Adrenal gland (tissue), 12 donors: ENCODE measurements around the gene TMEM47. TPM values are rescaled to one million over a fixed set of nuclear protein-coding genes. Genes with fewer than 3 reads are reported as not detected.

ENCODE experiments used
- DNase-seq, 7 donors: peaks; one replicate each; pipeline ENCODE4 v3.0.0-alpha.2; 2019 to 2020
- H3K27ac ChIP-seq, 5 donors: fragments of 200-600 bp; sonication (generic) in 4 of 5; 1 replicate in 3 of 5; 2 replicates in 2 of 5; pipeline versions ENCODE4 v1.5.1 to v1.8.0; 2016 to 2020; ENCODE audit warnings: mild to moderate bottlenecking in 1 of 5
- H3K27me3 ChIP-seq: fragments of 200-600 bp; 2 replicates; pipeline ENCODE4 v1.8.0; 2021
- H3K36me3 ChIP-seq, 2 donors: fragments of 200-600 bp; replicated peaks in 1 of 2; 1 replicate in 1 of 2; 2 replicates in 1 of 2; pipeline versions ENCODE4 v1.5.1 to v1.8.0; 2018 to 2022
- H3K4me1 ChIP-seq, 2 donors: fragments of 200-600 bp; replicated peaks in 1 of 2; 1 replicate in 1 of 2; 2 replicates in 1 of 2; pipeline versions ENCODE4 v1.5.1 to v1.8.0; 2018 to 2021
- H3K4me3 ChIP-seq, 4 donors: fragments of 200-600 bp; sonication (generic) in 3 of 4; one replicate each; pipeline ENCODE4 v1.5.1; 2016 to 2018
- H3K9me3 ChIP-seq, 3 donors: fragments of 200-600 bp; sonication (generic) in 1 of 3; replicated peaks in 1 of 3; 1 replicate in 2 of 3; 2 replicates in 1 of 3; pipeline versions ENCODE4 v1.5.1 to v1.8.0; 2016 to 2021
- POLR2A ChIP-seq, 2 donors: fragments of 450-650 bp; IDR thresholded peaks; one replicate each; pipeline ENCODE4 v1.6.1; 2017; ENCODE audit warnings: antibody characterized with exemption in 2 of 2, mild to moderate bottlenecking in 2 of 2, moderate library complexity in 1 of 2
- WGBS, 4 donors: extraction: QIAGEN DNeasy Blood & Tissue Kit in 2 of 4; methylation state at CpG; one replicate each; pipeline versions ENCODE4 v1.1.5 to v1.1.7; 2013 to 2017; 5-methylcytosine and 5-hydroxymethylcytosine counted together
- intact Hi-C, 2 donors: fragments of 100-400 bp; cut with DNase I; formaldehyde crosslinking; loops; one replicate each; pipeline versions ENCODE4 v1.14.1 to v1.15.0; 2022 to 2023
- polyA plus RNA-seq, 3 donors: library from polyadenylated mRNA; stranded (reverse); fragments of 200-250 nt in 2 of 3; fragments of 350-450 nt in 1 of 3; fragmentation: Illumina TruSeq in 1 of 3; extraction: RNeasy Lipid Tissue Mini Kit (QIAGEN cat#74804) in 1 of 3; gene quantifications; one replicate each; pipeline ENCODE4 v1.2.3, GENCODE V29; 2013 to 2014
- total RNA-seq, 9 donors: library from RNA; depleted of rRNA in 4 of 9; stranded (reverse); fragments of >200 nt in 4 of 9; fragments of 120-200 nt in 1 of 9; fragmentation: NEBNext Ultra II Directional in 1 of 9; extraction: Animal tissue kit (Norgen Biotek cat#: 25700) in 1 of 9; gene quantifications; one replicate each; pipeline versions ENCODE4 v1.1.0 to v1.2.4, GENCODE V29; 2013 to 2023
- TF ChIP-seq, protein P1 (sequence below), 6 experiments: fragments of 450-650 bp in 4 of 6; fragments of 200-600 bp in 2 of 6; sonication (generic) in 1 of 6; IDR thresholded peaks; 1 replicate in 5 of 6; 2 replicates in 1 of 6; pipeline versions ENCODE4 v1.5.1 to v1.8.0; 2016 to 2021; ENCODE audit warnings: antibody characterized with exemption in 6 of 6, mild to moderate bottlenecking in 2 of 6, moderate library complexity in 1 of 6
- donor health status: healthy with polysubstance abuse.
- donor health status: Bipolar disorder and iron deficiency.
- donor health status: DM: yes; HTN: yes; CAD: no.
- donor health status: DM: no; HTN: no; CAD: no.
- donor health status: DM: no; HTN: no; CAD: no.
- donor health status: DM: yes; HTN: yes; CAD: no.

The TMEM47 gene
- total and polyA plus RNA-seq, 12 donors = 3.6 to 97.5 (median 25.8) TPM

DNA sequence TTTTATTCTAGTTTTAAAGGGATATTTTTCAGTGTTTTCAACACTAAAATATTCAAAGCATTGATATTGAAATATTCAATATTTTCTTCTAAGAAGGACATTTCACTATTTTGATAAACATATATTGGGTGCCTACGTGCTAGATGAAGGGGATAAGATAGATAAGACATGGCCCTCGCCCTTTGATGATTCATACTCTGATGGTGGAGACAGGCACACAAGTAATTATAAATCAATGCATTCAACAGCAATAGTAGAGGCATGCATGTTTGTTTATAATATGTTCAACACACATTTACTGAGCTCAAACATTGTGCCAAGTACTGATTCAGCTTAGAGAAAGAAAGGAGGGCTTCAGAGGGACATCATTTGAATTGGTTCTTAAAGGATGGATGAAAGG is 22.7 kb downstream of the TMEM47 start:
- 26 to 58% (median 38%) methylated on average over 2 of the region's 2 CpGs for WGBS, 4 donors
- no peak for TF ChIP-seq POLR2A (IDR thresholded peaks at IDR 0.05)
- TF ChIP-seq, protein P1, sequence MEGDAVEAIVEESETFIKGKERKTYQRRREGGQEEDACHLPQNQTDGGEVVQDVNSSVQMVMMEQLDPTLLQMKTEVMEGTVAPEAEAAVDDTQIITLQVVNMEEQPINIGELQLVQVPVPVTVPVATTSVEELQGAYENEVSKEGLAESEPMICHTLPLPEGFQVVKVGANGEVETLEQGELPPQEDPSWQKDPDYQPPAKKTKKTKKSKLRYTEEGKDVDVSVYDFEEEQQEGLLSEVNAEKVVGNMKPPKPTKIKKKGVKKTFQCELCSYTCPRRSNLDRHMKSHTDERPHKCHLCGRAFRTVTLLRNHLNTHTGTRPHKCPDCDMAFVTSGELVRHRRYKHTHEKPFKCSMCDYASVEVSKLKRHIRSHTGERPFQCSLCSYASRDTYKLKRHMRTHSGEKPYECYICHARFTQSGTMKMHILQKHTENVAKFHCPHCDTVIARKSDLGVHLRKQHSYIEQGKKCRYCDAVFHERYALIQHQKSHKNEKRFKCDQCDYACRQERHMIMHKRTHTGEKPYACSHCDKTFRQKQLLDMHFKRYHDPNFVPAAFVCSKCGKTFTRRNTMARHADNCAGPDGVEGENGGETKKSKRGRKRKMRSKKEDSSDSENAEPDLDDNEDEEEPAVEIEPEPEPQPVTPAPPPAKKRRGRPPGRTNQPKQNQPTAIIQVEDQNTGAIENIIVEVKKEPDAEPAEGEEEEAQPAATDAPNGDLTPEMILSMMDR (IDR thresholded peaks at IDR 0.05) = no peak
- H3K36me3 ChIP-seq = no peaks in the 10 kb centered on the region

DNA sequence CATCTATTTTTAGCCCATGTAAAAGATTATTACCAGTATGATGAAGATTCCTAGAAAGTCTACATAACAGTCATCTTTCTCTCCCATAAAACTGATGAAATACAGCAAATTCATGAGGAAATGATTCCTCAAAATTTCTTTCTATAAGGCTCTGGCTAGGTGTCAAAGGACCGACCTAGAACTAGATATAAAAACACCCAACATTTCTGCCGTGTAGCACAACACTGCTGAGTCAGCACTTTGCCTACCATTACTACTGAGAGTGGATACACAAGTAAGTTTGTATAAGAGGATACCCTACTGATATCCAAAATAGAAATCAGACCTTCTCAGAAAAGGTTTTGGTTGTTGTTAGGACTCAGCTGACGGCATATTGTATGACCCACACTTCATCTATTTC is 24.7 kb downstream of the TMEM47 start:
- 57 to 71% (median 67%) methylated on average over 3 of the region's 3 CpGs for WGBS, 4 donors
- TF ChIP-seq, protein P1 (IDR thresholded peaks at IDR 0.05) = no peak
- no peak for TF ChIP-seq POLR2A (IDR thresholded peaks at IDR 0.05)
- DNase-seq = no peak
- Histone ChIP-seq H3K36me3 (no peaks in the 10 kb centered on the region), H3K4me1 (peaks cover 0 to 11% of the 10 kb centered on the region in 2 donors), H3K27me3 (peaks cover 5% of the 10 kb centered on the region), H3K27ac (no peak overlapping the region), H3K4me3 (no peak overlapping the region), H3K9me3 (no peaks in the 10 kb centered on the region)
- intact Hi-C loops = no loop called here

More for the DNA sequence above, 22.7 kb downstream of the TMEM47 start:
- no peak overlapping the region for H3K4me3 ChIP-seq
- no peaks in the 10 kb centered on the region for H3K9me3 ChIP-seq
- no peak for DNase-seq
- H3K4me1 ChIP-seq = peaks cover 0 to 11% of the 10 kb centered on the region in 2 donors
- intact Hi-C loops = no loop called here
- H3K27me3 ChIP-seq = peaks cover 5% of the 10 kb centered on the region
- H3K27ac ChIP-seq = no peak overlapping the region

DNA sequence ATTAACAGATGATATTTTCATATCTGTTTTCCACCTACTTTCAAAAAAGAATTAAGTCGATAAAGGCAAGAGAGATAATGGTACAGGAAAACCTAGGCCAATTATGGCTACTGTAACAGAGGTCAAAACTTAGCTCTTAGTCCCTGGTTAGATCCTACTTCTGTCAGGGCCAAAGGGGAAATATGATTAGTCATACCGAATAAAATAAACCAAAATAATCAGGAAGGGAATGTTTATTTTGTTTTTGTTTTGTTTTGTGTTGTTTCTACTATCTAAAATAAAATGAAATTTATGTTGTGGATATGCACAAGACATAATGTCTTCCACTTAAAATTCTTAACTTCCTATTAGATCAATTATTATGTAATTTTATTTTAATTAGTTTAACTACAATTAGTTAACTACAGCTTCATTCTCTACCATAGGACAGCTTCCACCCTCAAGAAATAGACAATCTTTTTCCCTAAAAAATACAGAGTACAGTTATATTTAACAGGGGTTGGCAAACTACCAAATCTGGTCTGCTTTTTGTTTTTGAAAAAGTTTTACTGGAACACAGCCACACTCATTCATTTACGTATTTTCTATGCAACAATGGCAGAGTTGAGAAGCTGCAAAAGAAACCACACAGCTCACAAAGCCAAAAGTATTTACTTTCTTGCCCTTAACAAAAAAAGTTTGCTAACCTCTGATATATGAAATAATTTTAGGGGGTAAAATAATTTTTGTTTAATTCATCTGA is 25.4 kb downstream of the TMEM47 start:
- Histone ChIP-seq H3K36me3 (no peaks in the 10 kb centered on the region), H3K27me3 (peaks cover 5% of the 10 kb centered on the region), H3K4me3 (no peak overlapping the region), H3K27ac (no peak overlapping the region), H3K4me1 (peaks cover 0 to 11% of the 10 kb centered on the region in 2 donors), H3K9me3 (no peaks in the 10 kb centered on the region)
- 21 to 40% (median 34%) methylated on average over 3 of the region's 3 CpGs for WGBS, 4 donors
- TF ChIP-seq POLR2A (IDR thresholded peaks at IDR 0.05) = no peak
- TF ChIP-seq, protein P1 (IDR thresholded peaks at IDR 0.05) = no peak
- no peak for DNase-seq
- intact Hi-C loops = no loop called here

- intact Hi-C loops = no loop called here
- H3K9me3 ChIP-seq = no peaks in the 10 kb centered on the region
- 66 to 100% (median 80%) methylated on average over 2 to 3 of the region's 3 CpGs for WGBS, 4 donors
- H3K4me3 ChIP-seq = no peak overlapping the region
- no peaks in the 10 kb centered on the region for H3K36me3 ChIP-seq
- no peak overlapping the region for H3K27ac ChIP-seq
- H3K4me1 ChIP-seq = peaks cover 0 to 11% of the 10 kb centered on the region in 2 donors
- no peak for DNase-seq
- TF ChIP-seq POLR2A (IDR thresholded peaks at IDR 0.05) = no peak
- TF ChIP-seq, protein P1 (IDR thresholded peaks at IDR 0.05) = no peak
- peaks cover 5% of the 10 kb centered on the region for H3K27me3 ChIP-seq
These were observed 27.5 kb downstream of the TMEM47 start for GRCh38 chrX:34629572-34629971.
